NCI-H2081 (cell line): ENCODE data around the gene ZBTB4.
"Not testable (repeated sequence)": the region's sequence is repeated elsewhere in the genome, so short reads cannot be mapped to it uniquely, and the experiment has no call there.

Experiments used
- DNase-seq, 2 experiments: peaks; one replicate each; lab custom pipeline; 2025; lab: John Stamatoyannopoulos, UW

Gene ZBTB4

GRCh38 chr17:7491583-7491982, 12.2 kb upstream of the ZBTB4 start:
- DNase-seq = no peak

- no peak for DNase-seq
Observed at GRCh38 chr17:7490144-7490543, 10.7 kb upstream of the ZBTB4 start.

- DNase-seq = no peak
Observed at GRCh38 chr17:7486181-7486580, 6.8 kb upstream of the ZBTB4 start.

- DNase-seq = no peak
Observed at GRCh38 chr17:7484919-7485377, 5.5 kb upstream of the ZBTB4 start.

GRCh38 chr17:7484067-7484918, 4.9 kb upstream of the ZBTB4 start, which contains the start of gene POLR2A:
Gene POLR2A (plus strand): TSS chr17:7484366.
- peak; percentile 89 to 90 for DNase-seq

- peak; percentile 82 to 84 for DNase-seq
Observed at GRCh38 chr17:7483255-7484066, 4.0 kb upstream of the ZBTB4 start.

- not testable (repeated sequence) for DNase-seq
Observed at GRCh38 chr17:7482742-7483088, 3.3 kb upstream of the ZBTB4 start.

- DNase-seq = not testable (repeated sequence)
Observed at GRCh38 chr17:7481842-7482741, 2.7 kb upstream of the ZBTB4 start.

GRCh38 chr17:7481275-7481674, 1.8 kb upstream of the ZBTB4 start, which contains the start of gene SLC35G6:
Gene SLC35G6 (plus strand): TSS chr17:7481446. CDS start chr17:7481517, 71 bp downstream.
- DNase-seq = not testable (repeated sequence)

- DNase-seq = no peak
Observed at GRCh38 chr17:7480089-7480384, 606 bp upstream of the ZBTB4 start.

GRCh38 chr17:7478276-7479212, 887 bp downstream of the ZBTB4 start:
- DNase-seq = no peak

- DNase-seq = no peak
Observed at GRCh38 chr17:7477392-7478275, 1.8 kb downstream of the ZBTB4 start.

- no peak for DNase-seq
Observed at GRCh38 chr17:7476951-7477350, 2.5 kb downstream of the ZBTB4 start.

- no peak for DNase-seq
Observed at GRCh38 chr17:7476494-7476893, 2.9 kb downstream of the ZBTB4 start.

- DNase-seq = no peak
Observed at GRCh38 chr17:7475764-7476422, 3.5 kb downstream of the ZBTB4 start.

GRCh38 chr17:7474767-7475166, 4.7 kb downstream of the ZBTB4 start:
- not testable (repeated sequence) for DNase-seq

- DNase-seq = no peak
Observed at GRCh38 chr17:7471729-7472128, 7.7 kb downstream of the ZBTB4 start.

- DNase-seq = not testable (repeated sequence)
Observed at GRCh38 chr17:7470457-7470973, 8.9 kb downstream of the ZBTB4 start.

GRCh38 chr17:7469843-7470242, 9.6 kb downstream of the ZBTB4 start:
- not testable (repeated sequence) for DNase-seq
